WTC11 (cell line): ENCODE data around the gene CLDN19.

Experiments
- ATF1 ChIP-seq: sonication (generic); formaldehyde crosslinking; IDR thresholded peaks from 2 replicates; pipeline ENCODE4 v1.8.1; 2023; ENCODE audit warnings: mild to moderate bottlenecking, moderate library complexity, missing genetic modification reagents
- ATF2 ChIP-seq: sonication (generic); formaldehyde crosslinking; IDR thresholded peaks from 2 replicates; pipeline ENCODE4 v1.8.1; 2022; ENCODE audit warnings: low read depth, missing genetic modification reagents, borderline replicate concordance
- E2F1 ChIP-seq: sonication (generic); formaldehyde crosslinking; IDR thresholded peaks from 2 replicates; pipeline ENCODE4 v1.8.0; 2022; ENCODE audit warnings: mild to moderate bottlenecking, missing genetic modification reagents
- JAZF1 ChIP-seq: fragments of 250-450 bp; sonication (Bioruptor Pico); IDR thresholded peaks from 2 replicates; pipeline ENCODE4 v1.9.0; 2021; ENCODE audit warnings: moderate library complexity, mild to moderate bottlenecking, inconsistent platforms
- JUN ChIP-seq: sonication (generic); formaldehyde crosslinking; IDR thresholded peaks from 2 replicates; pipeline ENCODE4 v1.8.0; 2023; ENCODE audit warnings: mild to moderate bottlenecking, missing genetic modification reagents
- NFYB ChIP-seq: sonication (generic); formaldehyde crosslinking; conservative IDR thresholded peaks from 2 replicates; pipeline ENCODE4 v1.8.0; 2022; ENCODE audit warnings: low read depth, missing genetic modification reagents
- NR1H2 ChIP-seq: sonication (generic); formaldehyde crosslinking; IDR thresholded peaks from 2 replicates; pipeline ENCODE4 v1.9.0; 2021; ENCODE audit warnings: mild to moderate bottlenecking, moderate library complexity, missing genetic modification reagents
- NR3C1 ChIP-seq: sonication (generic); formaldehyde crosslinking; conservative IDR thresholded peaks from 2 replicates; pipeline ENCODE4 v1.8.1; 2023; ENCODE audit warnings: low read depth, mild to moderate bottlenecking, missing genetic modification reagents
- SP1 ChIP-seq: sonication (generic); formaldehyde crosslinking; conservative IDR thresholded peaks from 2 replicates; pipeline ENCODE4 v1.8.1; 2022; ENCODE audit warnings: missing genetic modification reagents
- TCF7 ChIP-seq: sonication (generic); formaldehyde crosslinking; IDR thresholded peaks from 2 replicates; pipeline ENCODE4 v1.8.0; 2022; ENCODE audit warnings: mild to moderate bottlenecking, low read depth, missing genetic modification reagents, moderate library complexity
- TEAD4 ChIP-seq: sonication (generic); formaldehyde crosslinking; IDR thresholded peaks from 2 replicates; pipeline ENCODE4 v1.8.0; 2022; ENCODE audit warnings: mild to moderate bottlenecking, missing genetic modification reagents
- ZNF512 ChIP-seq: sonication (generic); formaldehyde crosslinking; IDR thresholded peaks from 2 replicates; pipeline ENCODE4 v1.8.1; 2022; ENCODE audit warnings: missing genetic modification reagents, borderline replicate concordance
- TF ChIP-seq, protein P1 (sequence below): fragments of 200-600 bp; IDR thresholded peaks from 2 replicates; pipeline ENCODE4 v1.8.0; 2022; ENCODE audit warnings: antibody characterized with exemption
- TF ChIP-seq, protein P2 (sequence below): sonication (generic); formaldehyde crosslinking; IDR thresholded peaks from 2 replicates; pipeline ENCODE4 v1.8.1; 2023; ENCODE audit warnings: mild to moderate bottlenecking, missing genetic modification reagents, moderate library complexity

- TF ChIP-seq, protein P1, sequence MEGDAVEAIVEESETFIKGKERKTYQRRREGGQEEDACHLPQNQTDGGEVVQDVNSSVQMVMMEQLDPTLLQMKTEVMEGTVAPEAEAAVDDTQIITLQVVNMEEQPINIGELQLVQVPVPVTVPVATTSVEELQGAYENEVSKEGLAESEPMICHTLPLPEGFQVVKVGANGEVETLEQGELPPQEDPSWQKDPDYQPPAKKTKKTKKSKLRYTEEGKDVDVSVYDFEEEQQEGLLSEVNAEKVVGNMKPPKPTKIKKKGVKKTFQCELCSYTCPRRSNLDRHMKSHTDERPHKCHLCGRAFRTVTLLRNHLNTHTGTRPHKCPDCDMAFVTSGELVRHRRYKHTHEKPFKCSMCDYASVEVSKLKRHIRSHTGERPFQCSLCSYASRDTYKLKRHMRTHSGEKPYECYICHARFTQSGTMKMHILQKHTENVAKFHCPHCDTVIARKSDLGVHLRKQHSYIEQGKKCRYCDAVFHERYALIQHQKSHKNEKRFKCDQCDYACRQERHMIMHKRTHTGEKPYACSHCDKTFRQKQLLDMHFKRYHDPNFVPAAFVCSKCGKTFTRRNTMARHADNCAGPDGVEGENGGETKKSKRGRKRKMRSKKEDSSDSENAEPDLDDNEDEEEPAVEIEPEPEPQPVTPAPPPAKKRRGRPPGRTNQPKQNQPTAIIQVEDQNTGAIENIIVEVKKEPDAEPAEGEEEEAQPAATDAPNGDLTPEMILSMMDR = peak; percentile 32
- TF ChIP-seq JUN (no peak), E2F1 (no peak), NR3C1 (no peak), NR1H2 (no peak), SP1 (CRISPR knock-in tag) (no peak), TCF7 (CRISPR knock-in tag) (no peak), TEAD4 (CRISPR knock-in tag) (no peak), ATF2 (no peak), NFYB (CRISPR knock-in tag) (no peak), ATF1 (CRISPR knock-in tag) (no peak), JAZF1 (CRISPR knock-in tag) (no peak), ZNF512 (CRISPR knock-in tag) (no peak)
- TF ChIP-seq, protein P2, sequence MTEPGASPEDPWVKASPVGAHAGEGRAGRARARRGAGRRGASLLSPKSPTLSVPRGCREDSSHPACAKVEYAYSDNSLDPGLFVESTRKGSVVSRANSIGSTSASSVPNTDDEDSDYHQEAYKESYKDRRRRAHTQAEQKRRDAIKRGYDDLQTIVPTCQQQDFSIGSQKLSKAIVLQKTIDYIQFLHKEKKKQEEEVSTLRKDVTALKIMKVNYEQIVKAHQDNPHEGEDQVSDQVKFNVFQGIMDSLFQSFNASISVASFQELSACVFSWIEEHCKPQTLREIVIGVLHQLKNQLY = no peak
Measured at GRCh38 chr1:42777852-42778251, 37.8 kb upstream of the CLDN19 start.
